Activated T-cell treated with anti-CD3 and anti-CD28 coated beads for 24 hours (primary cell): ENCODE measurements around the gene BST1.
"Not testable (repeated sequence)": the region's sequence is repeated elsewhere in the genome, so short reads cannot be mapped to it uniquely, and the experiment has no call there.

ENCODE experiments used
- DNase-seq: peaks from one replicate; pipeline ENCODE4 v3.0.0-alpha.2; 2020; ENCODE audit warnings: low read depth

BST1 gene

DNA sequence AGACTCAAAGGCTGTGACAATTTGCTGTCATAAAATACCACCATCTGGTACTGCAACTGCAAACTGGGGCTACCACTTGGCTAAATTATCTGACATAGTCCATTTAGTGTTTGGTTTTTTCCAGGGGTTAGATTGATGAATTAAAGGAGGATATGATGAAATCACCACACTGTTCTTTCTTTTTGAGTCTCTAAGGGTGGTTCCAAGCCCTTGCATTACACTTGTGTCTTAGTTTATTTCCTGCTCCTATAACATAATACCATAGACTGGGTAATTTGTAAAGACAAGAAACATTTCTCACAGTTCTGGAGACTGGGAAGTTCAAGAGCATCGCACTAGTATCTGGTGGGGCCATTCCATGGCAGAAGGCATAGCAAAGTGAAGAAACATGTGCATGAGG lies 43.2 kb downstream of the BST1 start:
- DNase-seq: no peak

DNA sequence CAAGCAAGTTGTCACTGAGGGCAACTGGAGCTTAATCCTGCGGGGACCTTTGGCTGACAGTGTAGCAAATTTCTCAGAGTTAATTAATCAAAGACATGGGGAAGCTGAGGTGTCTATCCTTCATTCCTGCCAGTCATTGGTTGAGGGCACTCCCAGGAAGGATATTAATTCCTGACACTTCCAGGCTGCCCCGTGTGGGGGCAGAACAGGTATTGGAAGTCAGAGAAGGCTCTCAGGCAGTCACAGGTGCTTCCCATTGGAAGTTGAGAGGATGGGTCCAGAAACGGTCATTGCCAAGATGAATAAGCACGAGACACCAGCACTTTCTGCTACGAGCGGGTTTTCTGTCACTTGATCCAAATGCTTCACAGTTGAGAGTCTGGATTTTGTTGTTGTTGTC lies 46.1 kb downstream of the BST1 start:
- no peak for DNase-seq

DNA sequence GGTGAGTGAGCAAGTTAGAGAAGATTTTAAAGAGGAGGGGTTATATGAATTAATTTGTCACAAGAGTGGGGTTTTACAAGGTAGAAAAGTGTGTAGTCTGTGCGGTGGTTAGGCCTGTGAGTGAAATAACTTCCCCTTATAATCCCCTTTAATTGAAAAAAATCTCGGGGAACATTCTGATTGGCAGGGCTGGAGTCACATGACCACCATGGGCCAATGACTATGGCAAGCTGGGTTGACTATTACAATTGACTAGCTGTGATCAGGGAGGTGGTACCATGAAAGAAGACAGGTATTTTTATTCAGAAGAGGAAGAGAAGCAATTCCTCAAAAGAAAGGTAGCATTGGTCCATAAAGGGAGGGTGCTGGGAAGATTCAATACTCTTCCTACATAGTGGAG lies 48.3 kb downstream of the BST1 start:
- no peak for DNase-seq

DNA sequence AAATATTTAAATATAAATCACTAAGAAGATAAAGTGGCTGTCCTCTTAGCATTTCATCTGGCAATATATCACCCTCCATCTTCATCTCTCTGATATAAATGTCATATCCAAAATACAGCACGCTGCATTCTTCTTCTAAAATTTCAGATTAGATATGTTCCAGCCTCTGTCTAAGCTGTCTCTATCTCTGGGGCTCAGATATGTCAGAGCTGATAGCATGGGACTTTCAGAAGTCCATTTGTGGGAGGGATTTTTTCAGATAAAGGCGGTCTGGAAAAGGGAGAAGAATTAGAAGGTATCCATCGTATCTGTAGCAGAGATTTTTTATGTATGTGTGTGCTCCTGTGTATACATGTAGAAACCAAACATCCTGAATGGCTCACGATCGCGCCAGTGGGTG lies 50.2 kb downstream of the BST1 start:
- DNase-seq: no peak

DNA sequence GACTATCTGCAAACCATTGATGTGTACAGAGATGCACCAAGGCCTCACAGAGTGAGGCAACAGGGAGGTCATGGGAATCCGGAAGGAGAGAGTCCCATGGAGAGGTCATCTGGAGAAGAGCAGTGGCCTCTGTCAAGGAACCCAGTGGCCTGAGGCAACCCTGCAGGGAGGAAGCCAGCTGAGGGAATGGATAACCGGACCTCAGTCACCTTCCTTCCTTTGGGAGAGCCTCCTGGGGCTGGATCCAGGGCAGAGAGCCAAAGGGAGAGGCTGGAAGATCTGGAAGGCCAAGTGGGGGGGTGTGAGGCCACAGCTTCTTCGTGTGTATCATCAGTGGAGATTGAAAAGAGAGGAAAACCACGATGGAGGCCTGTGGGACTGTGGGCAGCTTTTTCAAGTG lies 50.9 kb downstream of the BST1 start:
- no peak for DNase-seq

DNA sequence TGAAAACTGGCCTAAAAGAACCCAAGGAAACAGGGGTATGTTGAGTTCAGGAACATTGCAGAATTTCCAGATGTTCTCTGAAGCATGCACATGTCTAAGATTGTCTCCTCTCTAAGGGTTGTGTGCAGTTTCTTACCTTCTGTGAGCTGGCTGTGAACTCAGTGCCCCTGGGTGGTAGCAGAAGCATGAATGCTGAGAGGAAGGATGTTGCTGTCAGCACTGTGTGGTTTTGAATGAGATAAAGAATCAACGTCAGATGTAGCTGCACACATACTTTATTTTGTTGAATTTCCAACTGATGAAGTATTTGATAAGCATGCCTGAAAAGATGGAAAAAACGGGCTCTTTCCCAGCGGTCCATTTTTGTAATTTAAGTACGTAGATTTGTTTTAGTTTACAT lies 51.5 kb downstream of the BST1 start:
- peak; percentile 35 for DNase-seq

DNA sequence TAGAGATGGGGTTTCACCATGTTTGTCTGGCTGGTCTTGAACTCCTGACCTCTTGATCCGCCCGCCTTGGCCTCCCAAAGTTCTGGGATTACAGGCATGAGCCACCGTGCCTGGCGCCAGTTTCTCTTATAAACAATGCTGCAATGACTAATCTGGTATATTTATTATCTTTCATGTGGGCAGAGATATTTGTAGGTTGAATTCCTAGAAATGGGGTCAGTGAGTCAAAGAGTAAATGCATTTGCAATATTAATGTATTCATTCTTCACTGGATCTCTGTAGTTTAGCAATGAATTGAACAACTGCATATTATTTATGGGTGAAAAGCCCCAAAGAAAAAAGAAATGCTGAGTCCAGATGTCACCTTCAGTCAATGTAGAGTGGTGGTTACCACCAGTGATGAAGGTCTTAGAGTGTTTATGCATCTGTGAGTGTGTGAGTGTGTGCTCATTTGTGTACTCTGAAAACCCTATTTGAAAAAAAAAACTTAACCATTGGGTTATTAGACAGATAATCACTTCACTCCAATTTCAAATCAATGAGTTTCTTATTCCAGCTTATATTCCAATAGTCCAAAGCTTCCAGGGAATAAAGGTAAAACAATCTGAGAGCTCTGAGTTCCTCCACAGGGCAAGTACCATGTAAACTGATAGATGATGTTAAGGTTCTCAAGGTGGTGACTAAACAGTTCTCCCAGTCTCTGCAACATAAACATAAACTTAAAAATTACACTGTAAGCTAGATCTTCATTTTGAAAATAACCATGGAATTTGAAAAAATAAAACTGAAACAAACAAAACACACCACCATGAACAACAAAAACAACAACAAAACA lies 52.7 kb downstream of the BST1 start:
- DNase-seq: peak; percentile 44

DNA sequence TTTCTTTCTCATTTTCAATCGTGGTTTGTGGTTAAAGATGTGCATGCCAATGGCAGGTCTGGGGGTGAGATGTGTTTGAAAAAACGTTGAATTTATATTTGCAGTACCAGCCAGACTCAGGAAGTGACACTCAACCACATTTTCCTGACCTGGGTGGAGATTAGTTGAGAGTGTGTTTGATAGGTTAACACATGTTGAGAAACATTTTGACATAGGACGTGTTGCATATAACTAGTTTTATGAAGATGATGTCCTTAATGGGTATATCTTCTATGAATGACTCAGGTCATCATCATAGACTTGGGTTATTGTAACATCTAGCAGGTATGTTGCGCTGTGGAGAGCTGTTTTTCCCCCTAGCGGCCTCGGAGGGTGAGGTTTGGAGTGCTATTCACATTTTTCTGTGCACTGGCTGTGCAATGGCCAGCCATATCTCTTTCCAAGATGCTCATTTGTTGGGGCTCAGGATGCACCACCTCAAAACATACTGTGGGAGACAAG lies 53.5 kb downstream of the BST1 start:
- peak; percentile 73 for DNase-seq

DNA sequence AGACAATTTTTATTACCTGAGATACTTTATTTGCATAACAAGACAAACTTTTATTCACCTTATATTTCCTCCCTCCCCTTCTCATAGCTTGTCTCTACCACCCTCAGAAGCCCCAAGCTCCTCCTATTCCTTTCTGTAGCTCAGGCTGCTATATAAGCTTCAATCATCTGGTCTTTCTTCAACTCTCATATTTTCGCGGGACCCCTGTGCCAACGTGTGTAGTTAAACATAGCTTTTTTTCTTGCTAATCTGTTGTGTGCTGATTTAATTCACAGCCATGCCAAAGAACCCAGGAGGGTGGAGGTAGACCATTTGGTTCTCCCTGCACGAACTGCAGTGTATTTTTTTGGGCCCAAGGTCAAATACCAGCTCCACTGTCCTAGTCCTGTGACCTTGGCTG lies 54.2 kb downstream of the BST1 start:
- DNase-seq: no peak

DNA sequence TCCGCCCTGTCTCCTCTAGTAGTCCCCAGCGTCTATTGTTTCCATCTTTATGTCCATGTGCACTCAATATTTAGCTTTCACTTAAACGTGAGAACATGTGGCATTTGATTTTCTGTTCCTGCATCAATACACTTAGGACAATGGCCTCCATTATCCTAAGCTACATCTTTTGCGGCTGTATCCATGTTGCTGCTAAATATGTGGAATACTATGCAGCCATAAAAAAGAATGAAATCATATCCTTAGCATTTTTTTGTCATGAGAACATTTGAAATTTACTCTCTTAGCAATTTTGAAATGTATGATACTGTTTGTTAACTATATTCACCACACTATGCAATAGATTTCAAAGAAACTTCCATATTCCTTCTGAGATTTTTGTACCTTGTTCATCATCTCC lies 55.4 kb downstream of the BST1 start:
- DNase-seq: no peak

DNA sequence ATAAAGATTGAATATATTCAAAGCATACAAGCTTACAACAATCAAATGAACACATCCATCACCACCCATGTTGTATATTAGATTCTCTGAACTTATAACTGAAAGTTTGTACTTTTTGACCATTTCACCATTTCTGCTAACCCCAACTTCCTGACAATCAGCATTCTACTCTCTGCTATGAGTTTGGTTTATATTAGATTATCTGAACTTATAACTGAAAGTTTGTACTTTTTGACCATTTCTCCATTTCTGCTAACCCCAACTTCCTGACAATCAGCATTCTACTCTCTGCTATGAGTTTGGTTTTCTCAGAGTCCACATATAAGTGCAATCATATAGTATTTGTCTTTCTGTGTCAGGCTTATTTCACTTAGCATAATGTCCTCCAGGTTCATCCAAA lies 59.6 kb downstream of the BST1 start:
- not testable (repeated sequence) for DNase-seq

DNA sequence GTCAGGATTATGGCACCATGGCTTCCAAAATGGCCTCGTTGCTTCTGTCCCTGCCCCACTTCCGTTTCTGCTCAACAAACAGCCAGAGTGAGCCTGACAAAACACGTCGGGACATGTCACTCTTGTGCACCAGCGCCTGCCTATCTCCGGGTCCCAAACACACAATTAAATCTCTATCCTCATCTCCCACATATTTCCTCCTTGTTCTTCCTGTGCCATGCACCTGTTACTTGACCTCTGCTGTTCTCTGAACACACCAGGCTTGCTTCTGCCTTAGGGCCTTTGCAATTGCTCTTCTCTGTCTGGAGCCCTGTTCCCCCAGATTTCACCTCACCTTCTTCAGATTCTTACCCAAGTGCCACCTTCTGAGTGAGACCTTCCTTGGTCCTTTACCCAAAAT lies 62.5 kb downstream of the BST1 start:
- DNase-seq: no peak

DNA sequence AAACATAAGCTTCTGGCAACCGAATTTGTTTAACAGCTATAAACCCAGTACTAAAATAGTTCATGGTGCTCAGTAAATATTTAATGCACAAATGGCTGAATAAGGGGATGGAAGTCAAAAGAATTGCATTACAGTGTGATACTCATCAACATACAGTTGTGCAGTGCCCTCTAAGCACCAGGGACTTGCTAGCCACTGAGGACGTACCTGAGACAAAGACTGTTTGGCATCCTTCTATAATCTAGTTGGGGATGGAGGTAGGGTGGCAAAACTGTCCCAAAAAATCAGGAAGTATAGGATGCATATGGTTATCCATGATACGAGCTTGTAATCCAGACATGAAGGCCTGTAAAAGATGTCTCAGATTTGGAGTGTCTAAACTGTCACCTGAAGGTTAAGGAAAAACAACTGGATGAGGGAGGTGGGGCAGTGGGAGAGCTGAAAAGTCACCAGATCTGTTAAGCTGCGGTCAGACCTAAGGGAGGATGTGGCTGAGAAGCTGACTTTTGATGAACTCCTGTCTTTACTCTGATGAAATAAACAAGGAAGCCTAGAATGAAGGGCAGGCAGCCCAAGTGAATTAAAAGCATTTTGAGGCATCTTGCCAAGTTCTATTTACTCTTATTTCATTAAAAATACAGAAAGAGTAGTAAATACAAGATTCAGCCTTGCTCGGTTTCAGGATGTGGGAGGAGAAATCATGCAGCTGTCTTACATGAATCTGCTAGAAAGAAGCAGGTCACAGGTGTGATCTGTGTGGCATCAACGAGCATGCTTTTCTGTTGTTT lies 63.2 kb downstream of the BST1 start:
- DNase-seq: no peak

DNA sequence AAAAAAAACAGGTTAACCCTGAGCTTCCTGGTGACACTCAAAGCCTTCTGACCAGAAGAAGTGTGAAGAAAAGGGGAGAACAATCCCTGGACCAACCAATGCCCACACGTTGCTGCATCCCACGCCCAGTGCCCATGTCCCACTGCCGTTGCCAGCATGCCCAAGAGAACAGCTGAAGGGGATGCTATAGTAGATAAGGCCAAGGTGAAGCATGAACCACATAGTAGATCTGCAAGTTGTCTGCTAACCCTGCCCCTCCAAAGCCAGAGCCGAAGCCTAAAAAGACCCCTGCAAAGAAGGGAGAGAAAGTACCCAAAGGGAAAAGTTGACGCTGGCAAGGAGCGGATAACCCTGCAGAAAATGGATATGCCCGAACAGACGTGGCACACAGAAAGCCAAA lies 64.0 kb downstream of the BST1 start:
- DNase-seq: no peak

DNA sequence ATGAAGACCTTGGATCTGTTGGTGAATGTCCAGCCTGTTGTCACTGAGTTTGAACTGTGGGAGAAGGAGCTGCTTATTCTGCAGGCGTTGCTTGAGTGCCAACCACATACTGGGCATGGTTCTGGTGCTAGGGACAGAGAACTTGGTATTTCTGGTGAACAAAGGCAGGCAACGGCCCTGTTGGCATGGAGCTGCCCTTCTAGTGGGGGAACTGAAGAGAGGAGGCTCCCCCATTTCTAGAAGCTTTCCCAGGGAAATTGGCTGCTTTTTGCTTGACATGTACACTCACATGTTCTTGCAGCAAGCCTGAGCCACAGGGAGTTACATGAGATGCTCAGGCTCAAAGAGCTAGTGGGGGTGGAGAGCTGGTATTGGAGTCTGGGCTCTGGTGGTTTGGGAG lies 66.3 kb downstream of the BST1 start:
- DNase-seq: no peak

DNA sequence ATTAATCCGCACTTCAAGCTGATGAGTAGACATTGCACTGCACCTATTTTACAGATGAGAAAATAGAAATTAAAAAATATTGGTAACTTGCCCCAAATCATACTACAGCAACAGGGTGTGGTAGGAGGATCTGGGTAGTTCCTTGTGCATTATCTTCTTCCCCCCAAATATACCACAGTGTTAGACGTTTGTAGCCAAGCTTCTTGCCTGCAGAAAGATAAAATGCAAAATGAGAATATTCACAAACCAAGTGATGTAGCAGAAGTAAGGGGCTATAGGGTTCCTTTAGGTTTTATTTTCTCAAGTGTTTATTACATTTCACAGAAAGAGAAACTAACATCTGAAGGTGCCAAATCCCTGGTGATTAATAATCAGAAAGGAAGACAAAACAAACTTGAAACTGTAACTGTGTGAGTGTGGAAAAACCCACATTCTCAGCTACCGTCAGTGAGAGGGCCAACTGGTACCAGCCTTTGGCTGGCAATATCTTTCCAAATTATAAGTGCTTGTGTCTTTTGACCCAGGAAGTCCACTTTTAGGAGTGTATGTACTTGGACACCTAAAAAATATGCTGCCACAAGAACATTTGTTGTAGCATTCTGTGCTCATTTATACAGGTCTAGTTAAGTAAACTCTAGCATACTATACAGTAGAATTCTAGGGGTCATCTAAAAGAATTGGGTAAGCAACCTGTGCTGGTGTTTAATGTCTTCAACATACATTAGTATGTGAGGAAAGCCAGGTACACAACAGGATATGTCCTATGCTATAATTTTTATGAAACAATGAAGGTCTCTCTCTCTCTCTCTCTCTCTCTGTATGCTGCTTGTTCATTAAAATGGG lies 68.6 kb downstream of the BST1 start:
- no peak for DNase-seq

DNA sequence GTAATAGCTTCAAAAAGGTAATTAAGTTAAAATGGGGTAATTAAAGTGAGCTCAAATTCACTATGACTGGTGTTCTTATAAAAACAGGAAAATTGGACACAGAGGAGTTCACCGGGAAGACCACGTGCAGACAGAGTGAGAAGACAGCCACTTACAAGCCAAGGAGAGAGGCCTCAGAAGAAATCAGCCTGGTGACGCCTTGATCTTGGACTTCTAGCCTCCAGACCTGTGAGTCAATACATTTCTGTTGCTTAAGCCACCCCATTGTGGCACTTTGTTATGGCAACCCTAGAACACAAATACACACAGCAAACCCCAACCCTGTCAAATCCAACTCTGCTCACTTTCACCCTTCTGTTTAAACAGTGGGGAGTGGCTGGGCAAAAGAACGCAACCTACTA lies 71.2 kb downstream of the BST1 start:
- DNase-seq: no peak

DNA sequence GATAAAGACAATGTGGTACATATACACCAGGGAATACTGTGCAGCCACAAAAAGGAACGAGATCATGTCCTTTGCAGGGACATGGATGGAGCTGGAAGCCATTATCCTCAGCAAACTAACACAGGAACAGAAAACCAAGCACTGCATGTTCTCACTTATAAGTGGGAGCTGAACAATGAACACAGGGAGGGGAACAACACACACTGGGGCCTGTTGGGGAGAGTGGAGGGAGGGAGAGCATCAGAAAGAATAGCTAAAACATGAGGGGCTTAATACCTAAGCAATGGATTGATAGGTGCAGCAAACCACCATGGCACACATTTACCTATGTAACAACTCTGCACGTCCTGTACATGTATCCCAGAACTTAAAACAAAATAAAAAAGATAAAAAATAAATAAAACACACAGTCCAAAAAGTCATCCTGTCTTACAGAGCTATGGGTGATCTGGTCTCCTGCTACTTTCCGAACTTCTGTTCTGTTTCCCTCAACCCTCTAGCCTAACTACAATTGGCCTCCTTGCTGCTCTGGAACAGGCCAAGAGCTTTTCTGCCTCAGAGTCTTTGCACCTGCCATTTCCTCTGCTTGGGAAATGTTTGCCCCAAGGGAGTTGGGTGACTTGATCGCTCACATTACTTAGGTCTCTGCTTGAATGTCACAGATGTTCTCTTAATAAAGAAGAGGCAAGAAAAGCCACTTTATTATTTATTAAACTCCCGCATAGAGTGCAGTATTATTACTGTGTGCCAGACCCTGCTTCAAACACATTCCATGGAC lies 74.2 kb downstream of the BST1 start:
- DNase-seq: no peak

DNA sequence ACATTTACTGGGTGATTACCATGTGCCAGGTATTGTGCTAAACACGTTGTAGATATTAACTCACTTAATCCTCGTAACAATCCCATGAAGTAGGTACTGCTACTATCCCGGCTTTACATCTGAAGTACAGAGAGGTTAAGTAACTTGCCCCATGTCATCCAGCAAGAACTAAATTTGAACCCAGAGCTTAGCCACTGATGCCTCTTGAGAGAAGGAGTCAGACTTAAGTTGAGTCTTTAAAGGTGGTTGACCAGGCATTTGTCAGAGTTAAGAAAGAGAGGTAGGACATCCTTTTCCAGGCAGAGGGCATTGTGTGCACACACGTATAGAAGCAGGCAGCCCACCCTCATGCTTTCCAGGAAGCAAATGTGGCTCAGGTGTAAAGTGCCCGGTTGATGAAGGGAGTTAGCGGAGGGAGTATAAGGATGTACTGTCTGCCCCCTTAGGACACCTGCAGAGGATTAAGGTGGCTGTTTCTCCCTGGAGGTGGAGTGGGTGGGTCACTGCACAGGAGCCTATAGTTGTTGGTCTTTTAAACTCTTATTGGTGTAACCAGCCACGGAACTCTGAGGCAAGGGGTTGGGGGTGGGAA lies 74.9 kb downstream of the BST1 start:
- no peak for DNase-seq

DNA sequence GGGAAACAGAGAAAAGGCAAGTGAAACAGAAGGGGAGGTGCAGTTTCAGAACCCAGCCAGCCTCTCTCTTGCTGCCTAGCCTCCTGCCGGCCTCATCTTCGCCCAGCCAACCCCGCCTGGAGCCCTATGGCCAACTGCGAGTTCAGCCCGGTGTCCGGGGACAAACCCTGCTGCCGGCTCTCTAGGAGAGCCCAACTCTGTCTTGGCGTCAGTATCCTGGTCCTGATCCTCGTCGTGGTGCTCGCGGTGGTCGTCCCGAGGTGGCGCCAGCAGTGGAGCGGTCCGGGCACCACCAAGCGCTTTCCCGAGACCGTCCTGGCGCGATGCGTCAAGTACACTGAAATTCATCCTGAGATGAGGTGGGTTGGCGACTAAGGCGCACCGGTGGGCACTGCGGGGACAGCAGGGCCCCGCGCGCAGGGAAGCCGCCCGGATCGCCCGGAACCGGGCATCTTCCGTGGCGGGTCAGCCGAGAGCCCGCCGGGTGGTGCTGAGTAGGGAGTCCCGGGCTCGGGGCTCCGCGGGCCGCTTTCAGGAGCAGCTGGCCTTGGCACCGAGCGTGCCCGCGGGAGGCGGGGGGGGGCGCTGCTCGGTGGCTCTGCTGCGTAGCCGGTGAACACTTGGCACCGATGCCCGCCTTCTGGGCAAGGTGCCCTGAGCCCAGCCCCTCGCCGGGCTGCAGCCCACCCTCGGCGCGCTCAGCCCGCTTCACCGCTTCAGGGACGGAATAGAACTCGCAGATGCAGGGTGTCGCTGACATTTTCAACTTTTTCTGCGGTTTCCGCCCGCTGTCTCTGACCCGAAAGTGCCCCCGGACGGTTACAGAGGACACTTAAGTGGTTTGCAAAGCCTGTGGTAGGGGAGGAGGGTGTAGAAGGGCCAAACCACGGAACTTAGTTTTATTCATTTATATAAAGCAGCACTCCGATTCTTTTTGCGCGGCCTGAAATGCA lies 75.7 kb downstream of the BST1 start, which contains the start of gene CD38:
CD38 (plus strand) TSS at position 40 of the 953 bp plus-strand sequence; CDS start at position 127, 87 bp downstream.
- peak; percentile 43 for DNase-seq
